CD8-positive, alpha-beta memory T cell (primary cell): ENCODE results near the gene GSC2. TPM values are rescaled to one million over a fixed set of nuclear protein-coding genes. Genes with fewer than 3 reads are reported as not detected.

ENCODE experiments used
- CTCF ChIA-PET: fragments of 350-600 bp; sonication (Branson Sonifier 250); formaldehyde crosslinking; loops from one replicate; lab custom pipeline; 2021; ENCODE audit warnings: antibody characterized with exemption; lab: Charles Lee
- POLR2A ChIA-PET: fragments of 350-600 bp; sonication (Branson Sonifier 250); formaldehyde crosslinking; loops from one replicate; lab custom pipeline; 2021; ENCODE audit warnings: antibody characterized with exemption; lab: Charles Lee
- DNase-seq, 5 donors: peaks; one replicate each; pipeline versions ENCODE4 v3.0.0 to v3.0.0-alpha.2; 2020 to 2022; ENCODE audit warnings: mixed read lengths in 1 of 5
- H3K27ac ChIP-seq: one replicate; pipeline ENCODE4 v1.7.0; 2013; ENCODE audit warnings: low read depth, mild to moderate bottlenecking, low read length, moderate library complexity
- H3K27me3 ChIP-seq: 2 replicates; pipeline ENCODE4 v1.7.0; 2013; ENCODE audit warnings: low read length, mild to moderate bottlenecking; ENCODE audit not compliant: insufficient read depth, poor library complexity, severe bottlenecking
- H3K36me3 ChIP-seq: 2 replicates; pipeline ENCODE4 v1.7.0; 2013; ENCODE audit warnings: mild to moderate bottlenecking, low read length, moderate library complexity; ENCODE audit not compliant: insufficient read depth
- H3K4me1 ChIP-seq: 2 replicates; pipeline ENCODE4 v1.7.0; 2013; ENCODE audit warnings: mild to moderate bottlenecking, low read length, moderate library complexity; ENCODE audit not compliant: insufficient read depth
- H3K4me3 ChIP-seq: 2 replicates; pipeline ENCODE4 v1.7.0; 2013; ENCODE audit warnings: mild to moderate bottlenecking, low read length
- H3K9me3 ChIP-seq: 2 replicates; pipeline ENCODE4 v1.7.0; 2013; ENCODE audit warnings: mild to moderate bottlenecking, low read length
- H3K27ac Mint-ChIP-seq, 8 donors: one replicate each; pipeline ENCODE4 v1.8.0; 2020 to 2021; ENCODE audit warnings: mixed read lengths in 8 of 8, mild to moderate bottlenecking in 6 of 8, inconsistent platforms in 3 of 8, moderate library complexity in 3 of 8
- H3K27me3 Mint-ChIP-seq, 2 donors: one replicate each; pipeline ENCODE4 v1.8.0; 2020 to 2021; ENCODE audit warnings: mixed read lengths in 2 of 2, mild to moderate bottlenecking in 1 of 2, moderate library complexity in 1 of 2
- H3K36me3 Mint-ChIP-seq, 3 donors: one replicate each; pipeline ENCODE4 v1.8.0; 2020 to 2021; ENCODE audit warnings: mixed read lengths in 3 of 3, inconsistent platforms in 1 of 3, mild to moderate bottlenecking in 1 of 3
- H3K4me1 Mint-ChIP-seq, 3 donors: one replicate each; pipeline ENCODE4 v1.8.0; 2020 to 2021; ENCODE audit warnings: mixed read lengths in 3 of 3, inconsistent platforms in 1 of 3, mild to moderate bottlenecking in 1 of 3
- H3K4me3 Mint-ChIP-seq, 7 donors: one replicate each; pipeline ENCODE4 v1.8.0; 2020 to 2021; ENCODE audit warnings: mixed read lengths in 7 of 7, mild to moderate bottlenecking in 6 of 7, moderate library complexity in 4 of 7, inconsistent platforms in 2 of 7
- H3K9me3 Mint-ChIP-seq, 5 donors: one replicate each; pipeline ENCODE4 v1.8.0; 2020 to 2022; ENCODE audit warnings: mixed read lengths in 5 of 5, mild to moderate bottlenecking in 3 of 5, moderate library complexity in 2 of 5, inconsistent platforms in 1 of 5
- polyA plus RNA-seq: library from polyadenylated mRNA; unstranded; fragments of 300-500 nt; fragmentation: Illumina TruSeq; gene quantifications from one replicate; pipeline ENCODE4 v1.2.3, GENCODE V29; 2021
- total RNA-seq, 2 experiments: library from RNA; stranded (reverse); gene quantifications; one replicate each; pipeline ENCODE4 v1.2.3, GENCODE V29; 2021

The GSC2 gene, protein sequence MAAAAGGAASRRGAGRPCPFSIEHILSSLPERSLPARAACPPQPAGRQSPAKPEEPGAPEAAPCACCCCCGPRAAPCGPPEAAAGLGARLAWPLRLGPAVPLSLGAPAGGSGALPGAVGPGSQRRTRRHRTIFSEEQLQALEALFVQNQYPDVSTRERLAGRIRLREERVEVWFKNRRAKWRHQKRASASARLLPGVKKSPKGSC
- total RNA-seq (not detected), polyA plus RNA-seq (not detected)

GRCh38 chr22:19149991-19150390 lies at the start of gene GSC2:
Gene GSC2 (minus strand): TSS chr22:19150292. CDS start chr22:19150283, 9 bp downstream.
- Histone ChIP-seq H3K9me3 (no peaks in the 10 kb centered on the region), H3K4me1 (peaks cover 5% of the 10 kb centered on the region), H3K27me3 (peaks cover 17% of the 10 kb centered on the region), H3K27ac (no peak within 1 kb of the TSS), H3K4me3 (no peak within 1 kb of the TSS), H3K36me3 (no peaks in the 10 kb centered on the region)
- Mint-ChIP-seq H3K27me3 (peaks cover 32 to 37% of the 10 kb centered on the region in 2 donors), H3K4me3 (peak within 1 kb of the TSS; percentile 5 to 75 (median 57)), H3K4me1 (peaks cover 0 to 17% (median 9%) of the 10 kb centered on the region in 3 donors), H3K27ac (peak within 1 kb of the TSS in 3 of 8 donors; percentile 40 to 89 (median 41)), H3K36me3 (peaks cover 0 to 4% (median 0%) of the 10 kb centered on the region in 3 donors), H3K9me3 (peaks cover 0 to 4% (median 0%) of the 10 kb centered on the region in 5 donors)
- no peak for DNase-seq
- POLR2A ChIA-PET: no interaction called here
- CTCF ChIA-PET: no interaction called here

DNA sequence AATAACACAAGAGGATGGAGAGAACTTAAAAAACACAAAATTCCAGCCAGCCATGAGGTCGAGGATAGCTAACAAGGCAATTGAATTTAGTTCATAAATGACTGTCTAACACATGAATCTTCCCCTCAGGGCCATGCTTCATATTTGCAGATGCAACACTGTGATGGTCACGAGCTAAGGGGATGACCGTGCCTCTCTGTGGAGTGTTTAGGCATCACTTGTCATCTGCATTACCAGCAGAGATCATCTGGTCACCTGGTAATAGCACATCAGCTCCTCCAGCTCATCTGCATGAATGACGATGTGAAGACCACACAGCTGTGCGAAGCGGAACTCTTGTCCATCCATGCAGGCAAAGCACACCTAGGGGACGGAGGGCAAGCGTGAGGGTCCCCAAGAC lies 49.4 kb upstream of the GSC2 start:
- CTCF ChIA-PET: no interaction called here
- Mint-ChIP-seq H3K27me3 (peaks cover 3 to 8% of the 10 kb centered on the region in 2 donors), H3K36me3 (no peaks in the 10 kb centered on the region), H3K9me3 (no peaks in the 10 kb centered on the region), H3K4me1 (peaks cover 14 to 25% (median 18%) of the 10 kb centered on the region in 3 donors), H3K27ac (no peak overlapping the region), H3K4me3 (no peak overlapping the region)
- Histone ChIP-seq H3K9me3 (no peaks in the 10 kb centered on the region), H3K27me3 (no peaks in the 10 kb centered on the region), H3K27ac (no peak overlapping the region), H3K4me3 (no peak overlapping the region), H3K36me3 (no peaks in the 10 kb centered on the region), H3K4me1 (peaks cover 9% of the 10 kb centered on the region)
- no peak for DNase-seq
- POLR2A ChIA-PET: no interaction called here

GRCh38 chr22:19197997-19198865 lies 48.1 kb upstream of the GSC2 start:
- peak overlapping the region in 1 of 8 donors; percentile 35 for H3K27ac Mint-ChIP-seq
- no peaks in the 10 kb centered on the region for H3K36me3 ChIP-seq
- no peak overlapping the region for H3K27ac ChIP-seq
- peaks cover 9% of the 10 kb centered on the region for H3K4me1 ChIP-seq
- H3K4me3 Mint-ChIP-seq: no peak overlapping the region
- POLR2A ChIA-PET: no interaction called here
- H3K9me3 Mint-ChIP-seq: no peaks in the 10 kb centered on the region
- peaks cover 14 to 25% (median 18%) of the 10 kb centered on the region in 3 donors for H3K4me1 Mint-ChIP-seq
- no peak overlapping the region for H3K4me3 ChIP-seq
- CTCF ChIA-PET: no interaction called here
- H3K36me3 Mint-ChIP-seq: peaks cover 0 to 2% (median 0%) of the 10 kb centered on the region in 3 donors
- no peaks in the 10 kb centered on the region for H3K27me3 ChIP-seq
- no peak for DNase-seq
- no peaks in the 10 kb centered on the region for H3K9me3 ChIP-seq
- peaks cover 3 to 8% of the 10 kb centered on the region in 2 donors for H3K27me3 Mint-ChIP-seq

- no peak for DNase-seq
- Mint-ChIP-seq H3K27me3 (peaks cover 3 to 14% of the 10 kb centered on the region in 2 donors), H3K36me3 (peaks cover 0 to 2% (median 0%) of the 10 kb centered on the region in 3 donors), H3K27ac (peak overlapping the region in 2 of 8 donors; percentile 43 to 59), H3K9me3 (no peaks in the 10 kb centered on the region), H3K4me1 (peaks cover 14 to 25% (median 18%) of the 10 kb centered on the region in 3 donors), H3K4me3 (no peak overlapping the region)
- ChIA-PET CTCF (no interaction called here), POLR2A (no interaction called here)
- no peaks in the 10 kb centered on the region for H3K27me3 ChIP-seq
- H3K36me3 ChIP-seq: no peaks in the 10 kb centered on the region
- H3K27ac ChIP-seq: no peak overlapping the region
- H3K9me3 ChIP-seq: no peaks in the 10 kb centered on the region
- peaks cover 9% of the 10 kb centered on the region for H3K4me1 ChIP-seq
- H3K4me3 ChIP-seq: no peak overlapping the region
These were observed 46.9 kb upstream of the GSC2 start for GRCh38 chr22:19196841-19197612.

- H3K4me1 Mint-ChIP-seq: peaks cover 14 to 25% (median 18%) of the 10 kb centered on the region in 3 donors
- peak overlapping the region in 3 of 8 donors; percentile 54 to 59 (median 56) for H3K27ac Mint-ChIP-seq
- Histone ChIP-seq H3K27ac (no peak overlapping the region), H3K4me3 (no peak overlapping the region), H3K36me3 (no peaks in the 10 kb centered on the region), H3K27me3 (no peaks in the 10 kb centered on the region), H3K9me3 (no peaks in the 10 kb centered on the region), H3K4me1 (peaks cover 9% of the 10 kb centered on the region)
- no peak for DNase-seq
- CTCF ChIA-PET: interaction anchor here (1.6 kb wide), 1 partner anchor 52 kb away, joined by 6 read pairs; the partner anchor contains the start of gene ESS2
- peak overlapping the region in 3 of 7 donors; percentile 19 to 71 (median 26) for H3K4me3 Mint-ChIP-seq
- POLR2A ChIA-PET: no interaction called here
- no peaks in the 10 kb centered on the region for H3K9me3 Mint-ChIP-seq
- peaks cover 0 to 2% (median 0%) of the 10 kb centered on the region in 3 donors for H3K36me3 Mint-ChIP-seq
- peaks cover 3 to 15% of the 10 kb centered on the region in 2 donors for H3K27me3 Mint-ChIP-seq
These were observed 46.0 kb upstream of the GSC2 start for GRCh38 chr22:19195796-19196731.

GRCh38 chr22:19194766-19195536 lies 44.9 kb upstream of the GSC2 start:
- Mint-ChIP-seq H3K4me1 (peaks cover 14 to 25% (median 18%) of the 10 kb centered on the region in 3 donors), H3K27ac (peak overlapping the region in 3 of 8 donors; percentile 12 to 61 (median 59))
- CTCF ChIA-PET: interaction anchor here (1.6 kb wide), 1 partner anchor 51 kb away, joined by 6 read pairs; the partner anchor contains the start of gene ESS2

More at GRCh38 chr22:19194766-19195536, 44.9 kb upstream of the GSC2 start:
- Mint-ChIP-seq H3K27me3 (peaks cover 3 to 15% of the 10 kb centered on the region in 2 donors), H3K36me3 (peaks cover 0 to 2% (median 0%) of the 10 kb centered on the region in 3 donors), H3K9me3 (no peaks in the 10 kb centered on the region), H3K4me3 (no peak overlapping the region)
- no peaks in the 10 kb centered on the region for H3K27me3 ChIP-seq
- no peaks in the 10 kb centered on the region for H3K9me3 ChIP-seq
- H3K36me3 ChIP-seq: no peaks in the 10 kb centered on the region
- H3K4me3 ChIP-seq: no peak overlapping the region
- DNase-seq: no peak
- no peak overlapping the region for H3K27ac ChIP-seq
- H3K4me1 ChIP-seq: peaks cover 9% of the 10 kb centered on the region
- POLR2A ChIA-PET: no interaction called here
